Measurements from ENCODE around the gene HK2.
A peak's percentile ranks its signal among the peaks of the same experiment; 100 is the strongest.

Gene HK2

GRCh38 chr2:74815941-74816340, 18.0 kb upstream of the HK2 start:
- no peak overlapping the region for H2AK5ac ChIP-seq (ENCODE audit: low read length, severe bottlenecking)
- no peak overlapping the region for H3K9ac ChIP-seq (ENCODE audit: low read length)
- WGBS = 90% methylated on average over 1 of the region's 1 CpG
- no peak overlapping the region for H3K23ac ChIP-seq (ENCODE audit: low read length in 2 of 2)
- no peak overlapping the region for H2BK120ac ChIP-seq (ENCODE audit: low read depth, low read length)
- H3K4me1 ChIP-seq (ENCODE audit: control insufficient read depth, insufficient read depth, low read depth, low read length) = no peaks in the 10 kb centered on the region
- H3K4me2 ChIP-seq (ENCODE audit: low read length, poor library complexity, severe bottlenecking) = no peak overlapping the region
- no peak overlapping the region for H3K27ac ChIP-seq (ENCODE audit: low read length, poor library complexity, severe bottlenecking)
- H3K4ac ChIP-seq (ENCODE audit: low read depth in 1 of 2, low read length in 2 of 2) = no peak overlapping the region
- H3K36me3 ChIP-seq (ENCODE audit: control insufficient read depth in 1 of 2, insufficient read depth in 2 of 2, low read depth in 1 of 2, low read length in 2 of 2) = no peaks in the 10 kb centered on the region
- no peak for DNase-seq
- H2BK5ac ChIP-seq (ENCODE audit: low read depth, low read length, poor library complexity, severe bottlenecking) = no peak overlapping the region
- no peak overlapping the region for H4K8ac ChIP-seq (ENCODE audit: low read length)
- peak overlapping the region in 1 of 2 experiments; percentile 46 for H3K18ac ChIP-seq (ENCODE audit: low read depth in 1 of 2, low read length in 2 of 2)
- peak overlapping the region; percentile 36 for H2AFZ ChIP-seq (ENCODE audit: low read depth, low read length)
- no peak overlapping the region for H3K4me3 ChIP-seq (ENCODE audit: insufficient read depth in 1 of 2, low read depth in 1 of 2, low read length in 2 of 2)
- H2BK15ac ChIP-seq (ENCODE audit: low read depth, poor library complexity, severe bottlenecking) = no peak overlapping the region
- no peaks in the 10 kb centered on the region for H3K9me3 ChIP-seq (ENCODE audit: control insufficient read depth, low read length)
- H4K91ac ChIP-seq (ENCODE audit: low read length) = no peak overlapping the region
- no peak overlapping the region for H2BK12ac ChIP-seq (ENCODE audit: low read length in 2 of 2)
- H3K14ac ChIP-seq (ENCODE audit: low read length in 2 of 2) = no peak overlapping the region
- peaks cover 9 to 29% of the 10 kb centered on the region in 2 experiments for H3K27me3 ChIP-seq (ENCODE audit: control insufficient read depth in 1 of 2, insufficient read depth in 1 of 2, low read length in 2 of 2)
- H3K79me1 ChIP-seq (replicated peaks; ENCODE audit: low read length, poor library complexity, severe bottlenecking) = no peaks in the 10 kb centered on the region

GRCh38 chr2:74816540-74817303, 17.2 kb upstream of the HK2 start:
- Histone ChIP-seq H3K14ac (ENCODE audit: low read length in 2 of 2) (no peak overlapping the region), H3K18ac (ENCODE audit: low read depth in 1 of 2, low read length in 2 of 2) (no peak overlapping the region), H3K36me3 (ENCODE audit: control insufficient read depth in 1 of 2, insufficient read depth in 2 of 2, low read depth in 1 of 2, low read length in 2 of 2) (no peaks in the 10 kb centered on the region), H4K8ac (ENCODE audit: low read length) (no peak overlapping the region), H2AFZ (ENCODE audit: low read depth, low read length) (no peak overlapping the region), H2BK120ac (ENCODE audit: low read depth, low read length) (no peak overlapping the region), H2AK5ac (ENCODE audit: low read length, severe bottlenecking) (no peak overlapping the region), H2BK15ac (ENCODE audit: low read depth, poor library complexity, severe bottlenecking) (no peak overlapping the region), H3K27me3 (ENCODE audit: control insufficient read depth in 1 of 2, insufficient read depth in 1 of 2, low read length in 2 of 2) (peaks cover 6 to 21% of the 10 kb centered on the region in 2 experiments), H2BK5ac (ENCODE audit: low read depth, low read length, poor library complexity, severe bottlenecking) (no peak overlapping the region), H3K9me3 (ENCODE audit: control insufficient read depth, low read length) (no peaks in the 10 kb centered on the region), H3K4me2 (ENCODE audit: low read length, poor library complexity, severe bottlenecking) (no peak overlapping the region), H3K27ac (ENCODE audit: low read length, poor library complexity, severe bottlenecking) (no peak overlapping the region), H2BK12ac (ENCODE audit: low read length in 2 of 2) (no peak overlapping the region), H3K4ac (ENCODE audit: low read depth in 1 of 2, low read length in 2 of 2) (no peak overlapping the region), H3K9ac (ENCODE audit: low read length) (no peak overlapping the region), H4K91ac (ENCODE audit: low read length) (no peak overlapping the region), H3K4me3 (ENCODE audit: insufficient read depth in 1 of 2, low read depth in 1 of 2, low read length in 2 of 2) (no peak overlapping the region), H3K79me1 (replicated peaks; ENCODE audit: low read length, poor library complexity, severe bottlenecking) (no peaks in the 10 kb centered on the region), H3K23ac (ENCODE audit: low read length in 2 of 2) (no peak overlapping the region), H3K4me1 (ENCODE audit: control insufficient read depth, insufficient read depth, low read depth, low read length) (no peaks in the 10 kb centered on the region)
- 54% methylated on average over 7 of the region's 7 CpGs for WGBS
- DNase-seq = no peak

GRCh38 chr2:74817304-74817675, 16.6 kb upstream of the HK2 start:
- WGBS = 93% methylated on average over 1 of the region's 1 CpG

GRCh38 chr2:74819702-74820101, 14.2 kb upstream of the HK2 start:
- DNase-seq = no peak

More at GRCh38 chr2:74817304-74817675, 16.6 kb upstream of the HK2 start:
- Histone ChIP-seq H3K18ac (ENCODE audit: low read depth in 1 of 2, low read length in 2 of 2) (no peak overlapping the region), H2BK15ac (ENCODE audit: low read depth, poor library complexity, severe bottlenecking) (no peak overlapping the region), H3K4ac (ENCODE audit: low read depth in 1 of 2, low read length in 2 of 2) (no peak overlapping the region), H3K9me3 (ENCODE audit: control insufficient read depth, low read length) (no peaks in the 10 kb centered on the region), H2AFZ (ENCODE audit: low read depth, low read length) (no peak overlapping the region), H4K91ac (ENCODE audit: low read length) (no peak overlapping the region), H2BK5ac (ENCODE audit: low read depth, low read length, poor library complexity, severe bottlenecking) (no peak overlapping the region), H2AK5ac (ENCODE audit: low read length, severe bottlenecking) (no peak overlapping the region), H2BK12ac (ENCODE audit: low read length in 2 of 2) (no peak overlapping the region), H3K9ac (ENCODE audit: low read length) (no peak overlapping the region), H3K36me3 (ENCODE audit: control insufficient read depth in 1 of 2, insufficient read depth in 2 of 2, low read depth in 1 of 2, low read length in 2 of 2) (no peaks in the 10 kb centered on the region), H3K4me1 (ENCODE audit: control insufficient read depth, insufficient read depth, low read depth, low read length) (no peaks in the 10 kb centered on the region), H3K14ac (ENCODE audit: low read length in 2 of 2) (no peak overlapping the region), H3K4me2 (ENCODE audit: low read length, poor library complexity, severe bottlenecking) (no peak overlapping the region), H3K79me1 (replicated peaks; ENCODE audit: low read length, poor library complexity, severe bottlenecking) (no peaks in the 10 kb centered on the region), H2BK120ac (ENCODE audit: low read depth, low read length) (no peak overlapping the region), H3K27me3 (ENCODE audit: control insufficient read depth in 1 of 2, insufficient read depth in 1 of 2, low read length in 2 of 2) (peaks cover 3 to 21% of the 10 kb centered on the region in 2 experiments), H3K27ac (ENCODE audit: low read length, poor library complexity, severe bottlenecking) (no peak overlapping the region), H4K8ac (ENCODE audit: low read length) (no peak overlapping the region), H3K23ac (ENCODE audit: low read length in 2 of 2) (no peak overlapping the region), H3K4me3 (ENCODE audit: insufficient read depth in 1 of 2, low read depth in 1 of 2, low read length in 2 of 2) (no peak overlapping the region)
- DNase-seq = no peak

More at GRCh38 chr2:74819702-74820101, 14.2 kb upstream of the HK2 start:
- no peaks in the 10 kb centered on the region for H3K36me3 ChIP-seq (ENCODE audit: control insufficient read depth in 1 of 2, insufficient read depth in 2 of 2, low read depth in 1 of 2, low read length in 2 of 2)
- no peaks in the 10 kb centered on the region for H3K79me1 ChIP-seq (replicated peaks; ENCODE audit: low read length, poor library complexity, severe bottlenecking)
- no peak overlapping the region for H2BK120ac ChIP-seq (ENCODE audit: low read depth, low read length)
- no peak overlapping the region for H2AK5ac ChIP-seq (ENCODE audit: low read length, severe bottlenecking)
- H3K27ac ChIP-seq (ENCODE audit: low read length, poor library complexity, severe bottlenecking) = no peak overlapping the region
- H4K8ac ChIP-seq (ENCODE audit: low read length) = no peak overlapping the region
- no peak overlapping the region for H4K91ac ChIP-seq (ENCODE audit: low read length)
- no peak overlapping the region for H3K4me3 ChIP-seq (ENCODE audit: insufficient read depth in 1 of 2, low read depth in 1 of 2, low read length in 2 of 2)
- no peak overlapping the region for H3K23ac ChIP-seq (ENCODE audit: low read length in 2 of 2)
- H3K18ac ChIP-seq (ENCODE audit: low read depth in 1 of 2, low read length in 2 of 2) = no peak overlapping the region
- no peak overlapping the region for H3K4me2 ChIP-seq (ENCODE audit: low read length, poor library complexity, severe bottlenecking)
- H2BK12ac ChIP-seq (ENCODE audit: low read length in 2 of 2) = no peak overlapping the region
- no peak overlapping the region for H2AFZ ChIP-seq (ENCODE audit: low read depth, low read length)
- peaks cover 0 to 11% of the 10 kb centered on the region in 2 experiments for H3K27me3 ChIP-seq (ENCODE audit: control insufficient read depth in 1 of 2, insufficient read depth in 1 of 2, low read length in 2 of 2)
- no peak overlapping the region for H3K4ac ChIP-seq (ENCODE audit: low read depth in 1 of 2, low read length in 2 of 2)
- H3K9ac ChIP-seq (ENCODE audit: low read length) = no peak overlapping the region
- H2BK5ac ChIP-seq (ENCODE audit: low read depth, low read length, poor library complexity, severe bottlenecking) = no peak overlapping the region
- H3K9me3 ChIP-seq (ENCODE audit: control insufficient read depth, low read length) = no peaks in the 10 kb centered on the region
- H3K14ac ChIP-seq (ENCODE audit: low read length in 2 of 2) = no peak overlapping the region
- no peak overlapping the region for H2BK15ac ChIP-seq (ENCODE audit: low read depth, poor library complexity, severe bottlenecking)
- H3K4me1 ChIP-seq (ENCODE audit: control insufficient read depth, insufficient read depth, low read depth, low read length) = no peaks in the 10 kb centered on the region
